H1 (cell line): ENCODE data around the gene GEMIN2. TPM values are rescaled to one million over a fixed set of nuclear protein-coding genes. Genes with fewer than 3 reads are reported as not detected.

Source experiments
- CTBP2 ChIP-seq: IDR thresholded peaks from 2 replicates; pipeline ENCODE4 v1.7.0; 2011; ENCODE audit warnings: borderline replicate concordance, mild to moderate bottlenecking, moderate library complexity, mixed read lengths, low read length; ENCODE audit not compliant: insufficient read depth, insufficient read length
- EP300 ChIP-seq, 2 experiments: IDR thresholded peaks; 1 replicate in 1 of 2; 2 replicates in 1 of 2; pipeline ENCODE4 v1.6.1; 2011 to 2012; ENCODE audit warnings: low read depth in 2 of 2, low read length in 2 of 2, mild to moderate bottlenecking in 2 of 2, borderline replicate concordance in 1 of 2, inconsistent platforms in 1 of 2, moderate library complexity in 1 of 2
- KDM1A ChIP-seq: fragments of 200-600, 300-600 bp; sonication (generic); IDR thresholded peaks from 2 replicates; pipeline ENCODE4 v1.7.1; 2016; ENCODE audit warnings: mild to moderate bottlenecking, low read length, borderline replicate concordance
- POLR2AphosphoS5 ChIP-seq: IDR thresholded peaks from 2 replicates; pipeline ENCODE4 v1.6.1; 2011; ENCODE audit warnings: low read depth, low read length
- SIN3A ChIP-seq, 2 experiments: IDR thresholded peaks in 1 of 2; conservative IDR thresholded peaks in 1 of 2; 2 replicates each; pipeline ENCODE4 v1.6.1; 2011 to 2012; ENCODE audit warnings: low read length in 2 of 2, improper control_type of control experiment in 1 of 2, low read depth in 1 of 2, mild to moderate bottlenecking in 1 of 2
- SP4 ChIP-seq: IDR thresholded peaks from 2 replicates; pipeline ENCODE4 v1.6.1; 2012; ENCODE audit warnings: low read length, inconsistent platforms
- polyA plus RNA-seq, 7 experiments: library from polyadenylated mRNA; depleted of rRNA in 3 of 7; stranded (reverse) in 5 of 7; unstranded in 2 of 7; fragments of >200 nt in 5 of 7; fragments of 200-250 nt in 2 of 7; gene quantifications; 1 replicate in 5 of 7; 2 replicates in 1 of 7; 4 replicates in 1 of 7; pipeline versions ENCODE4 v1.2.1 to v1.2.3, GENCODE V29; 2011 to 2013; ENCODE audit warnings: missing spikeins in 2 of 7, mixed read lengths in 2 of 7
- total RNA-seq: library from RNA; stranded (reverse); fragmentation: NEBNext Ultra II Directional; extraction: Animal tissue kit (Norgen Biotek cat#: 25700); gene quantifications from 2 replicates; pipeline ENCODE4 v1.2.1, GENCODE V29; 2021
- TF ChIP-seq, protein P1 (sequence below): fragments of 300-600 bp; sonication (generic); IDR thresholded peaks from 2 replicates; pipeline ENCODE4 v1.7.1; 2012; ENCODE audit warnings: low read length, moderate library complexity, mild to moderate bottlenecking, inconsistent platforms; ENCODE audit not compliant: insufficient replicate concordance
- TF ChIP-seq, protein P2 (sequence below): IDR thresholded peaks from 2 replicates; pipeline ENCODE4 v1.6.1; 2011; ENCODE audit warnings: low read depth, mild to moderate bottlenecking, low read length; ENCODE audit not compliant: insufficient read depth
- TF ChIP-seq, protein P3 (sequence below): IDR thresholded peaks from 2 replicates; pipeline ENCODE4 v1.6.1; 2011; ENCODE audit warnings: low read length, improper control_type of control experiment

Gene GEMIN2
- total and polyA plus RNA-seq, 2 of the 8 experiments (the other 6 are each of a cell fraction or from before 2014, with no cell fraction given), result 29.1 to 30.8 TPM

DNA sequence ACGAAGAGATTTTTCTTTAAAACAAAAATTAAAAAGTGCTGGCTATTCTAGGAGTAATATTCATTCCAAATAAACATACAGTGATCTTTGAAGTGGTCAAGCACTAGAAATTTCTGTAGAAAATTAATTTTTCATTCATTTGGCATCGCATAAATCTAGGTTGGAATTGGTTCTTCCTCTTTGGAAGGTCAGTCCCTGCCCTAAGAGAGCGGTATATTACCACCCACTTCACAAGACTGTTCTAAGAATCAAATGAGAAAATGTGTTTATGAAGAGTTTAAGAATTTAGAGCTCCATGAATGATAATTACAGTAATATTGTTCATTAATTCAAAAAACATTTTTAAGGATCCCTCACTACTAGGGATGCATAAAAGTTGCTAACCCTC, 444 bp upstream of the GEMIN2 start (continued):
- TF ChIP-seq KDM1A (no peak), SP4 (no peak), EP300 (IDR thresholded peaks at IDR 0.05; ENCODE audit: borderline replicate concordance in 1 of 2, low read depth in 2 of 2, low read length in 2 of 2) (no peak), CTBP2 (no peak), SIN3A (conservative IDR thresholded peaks at IDR 0.05 in 1 of 2, IDR thresholded peaks at IDR 0.05 in 1 of 2; ENCODE audit: low read depth in 1 of 2, low read length in 2 of 2) (no peak), POLR2AphosphoS5 (no peak)
- TF ChIP-seq, protein P1, sequence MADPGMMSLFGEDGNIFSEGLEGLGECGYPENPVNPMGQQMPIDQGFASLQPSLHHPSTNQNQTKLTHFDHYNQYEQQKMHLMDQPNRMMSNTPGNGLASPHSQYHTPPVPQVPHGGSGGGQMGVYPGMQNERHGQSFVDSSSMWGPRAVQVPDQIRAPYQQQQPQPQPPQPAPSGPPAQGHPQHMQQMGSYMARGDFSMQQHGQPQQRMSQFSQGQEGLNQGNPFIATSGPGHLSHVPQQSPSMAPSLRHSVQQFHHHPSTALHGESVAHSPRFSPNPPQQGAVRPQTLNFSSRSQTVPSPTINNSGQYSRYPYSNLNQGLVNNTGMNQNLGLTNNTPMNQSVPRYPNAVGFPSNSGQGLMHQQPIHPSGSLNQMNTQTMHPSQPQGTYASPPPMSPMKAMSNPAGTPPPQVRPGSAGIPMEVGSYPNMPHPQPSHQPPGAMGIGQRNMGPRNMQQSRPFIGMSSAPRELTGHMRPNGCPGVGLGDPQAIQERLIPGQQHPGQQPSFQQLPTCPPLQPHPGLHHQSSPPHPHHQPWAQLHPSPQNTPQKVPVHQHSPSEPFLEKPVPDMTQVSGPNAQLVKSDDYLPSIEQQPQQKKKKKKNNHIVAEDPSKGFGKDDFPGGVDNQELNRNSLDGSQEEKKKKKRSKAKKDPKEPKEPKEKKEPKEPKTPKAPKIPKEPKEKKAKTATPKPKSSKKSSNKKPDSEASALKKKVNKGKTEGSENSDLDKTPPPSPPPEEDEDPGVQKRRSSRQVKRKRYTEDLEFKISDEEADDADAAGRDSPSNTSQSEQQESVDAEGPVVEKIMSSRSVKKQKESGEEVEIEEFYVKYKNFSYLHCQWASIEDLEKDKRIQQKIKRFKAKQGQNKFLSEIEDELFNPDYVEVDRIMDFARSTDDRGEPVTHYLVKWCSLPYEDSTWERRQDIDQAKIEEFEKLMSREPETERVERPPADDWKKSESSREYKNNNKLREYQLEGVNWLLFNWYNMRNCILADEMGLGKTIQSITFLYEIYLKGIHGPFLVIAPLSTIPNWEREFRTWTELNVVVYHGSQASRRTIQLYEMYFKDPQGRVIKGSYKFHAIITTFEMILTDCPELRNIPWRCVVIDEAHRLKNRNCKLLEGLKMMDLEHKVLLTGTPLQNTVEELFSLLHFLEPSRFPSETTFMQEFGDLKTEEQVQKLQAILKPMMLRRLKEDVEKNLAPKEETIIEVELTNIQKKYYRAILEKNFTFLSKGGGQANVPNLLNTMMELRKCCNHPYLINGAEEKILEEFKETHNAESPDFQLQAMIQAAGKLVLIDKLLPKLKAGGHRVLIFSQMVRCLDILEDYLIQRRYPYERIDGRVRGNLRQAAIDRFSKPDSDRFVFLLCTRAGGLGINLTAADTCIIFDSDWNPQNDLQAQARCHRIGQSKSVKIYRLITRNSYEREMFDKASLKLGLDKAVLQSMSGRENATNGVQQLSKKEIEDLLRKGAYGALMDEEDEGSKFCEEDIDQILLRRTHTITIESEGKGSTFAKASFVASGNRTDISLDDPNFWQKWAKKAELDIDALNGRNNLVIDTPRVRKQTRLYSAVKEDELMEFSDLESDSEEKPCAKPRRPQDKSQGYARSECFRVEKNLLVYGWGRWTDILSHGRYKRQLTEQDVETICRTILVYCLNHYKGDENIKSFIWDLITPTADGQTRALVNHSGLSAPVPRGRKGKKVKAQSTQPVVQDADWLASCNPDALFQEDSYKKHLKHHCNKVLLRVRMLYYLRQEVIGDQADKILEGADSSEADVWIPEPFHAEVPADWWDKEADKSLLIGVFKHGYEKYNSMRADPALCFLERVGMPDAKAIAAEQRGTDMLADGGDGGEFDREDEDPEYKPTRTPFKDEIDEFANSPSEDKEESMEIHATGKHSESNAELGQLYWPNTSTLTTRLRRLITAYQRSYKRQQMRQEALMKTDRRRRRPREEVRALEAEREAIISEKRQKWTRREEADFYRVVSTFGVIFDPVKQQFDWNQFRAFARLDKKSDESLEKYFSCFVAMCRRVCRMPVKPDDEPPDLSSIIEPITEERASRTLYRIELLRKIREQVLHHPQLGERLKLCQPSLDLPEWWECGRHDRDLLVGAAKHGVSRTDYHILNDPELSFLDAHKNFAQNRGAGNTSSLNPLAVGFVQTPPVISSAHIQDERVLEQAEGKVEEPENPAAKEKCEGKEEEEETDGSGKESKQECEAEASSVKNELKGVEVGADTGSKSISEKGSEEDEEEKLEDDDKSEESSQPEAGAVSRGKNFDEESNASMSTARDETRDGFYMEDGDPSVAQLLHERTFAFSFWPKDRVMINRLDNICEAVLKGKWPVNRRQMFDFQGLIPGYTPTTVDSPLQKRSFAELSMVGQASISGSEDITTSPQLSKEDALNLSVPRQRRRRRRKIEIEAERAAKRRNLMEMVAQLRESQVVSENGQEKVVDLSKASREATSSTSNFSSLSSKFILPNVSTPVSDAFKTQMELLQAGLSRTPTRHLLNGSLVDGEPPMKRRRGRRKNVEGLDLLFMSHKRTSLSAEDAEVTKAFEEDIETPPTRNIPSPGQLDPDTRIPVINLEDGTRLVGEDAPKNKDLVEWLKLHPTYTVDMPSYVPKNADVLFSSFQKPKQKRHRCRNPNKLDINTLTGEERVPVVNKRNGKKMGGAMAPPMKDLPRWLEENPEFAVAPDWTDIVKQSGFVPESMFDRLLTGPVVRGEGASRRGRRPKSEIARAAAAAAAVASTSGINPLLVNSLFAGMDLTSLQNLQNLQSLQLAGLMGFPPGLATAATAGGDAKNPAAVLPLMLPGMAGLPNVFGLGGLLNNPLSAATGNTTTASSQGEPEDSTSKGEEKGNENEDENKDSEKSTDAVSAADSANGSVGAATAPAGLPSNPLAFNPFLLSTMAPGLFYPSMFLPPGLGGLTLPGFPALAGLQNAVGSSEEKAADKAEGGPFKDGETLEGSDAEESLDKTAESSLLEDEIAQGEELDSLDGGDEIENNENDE, result no peak
- TF ChIP-seq, protein P2, sequence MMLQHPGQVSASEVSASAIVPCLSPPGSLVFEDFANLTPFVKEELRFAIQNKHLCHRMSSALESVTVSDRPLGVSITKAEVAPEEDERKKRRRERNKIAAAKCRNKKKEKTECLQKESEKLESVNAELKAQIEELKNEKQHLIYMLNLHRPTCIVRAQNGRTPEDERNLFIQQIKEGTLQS, result no peak
- TF ChIP-seq, protein P3, sequence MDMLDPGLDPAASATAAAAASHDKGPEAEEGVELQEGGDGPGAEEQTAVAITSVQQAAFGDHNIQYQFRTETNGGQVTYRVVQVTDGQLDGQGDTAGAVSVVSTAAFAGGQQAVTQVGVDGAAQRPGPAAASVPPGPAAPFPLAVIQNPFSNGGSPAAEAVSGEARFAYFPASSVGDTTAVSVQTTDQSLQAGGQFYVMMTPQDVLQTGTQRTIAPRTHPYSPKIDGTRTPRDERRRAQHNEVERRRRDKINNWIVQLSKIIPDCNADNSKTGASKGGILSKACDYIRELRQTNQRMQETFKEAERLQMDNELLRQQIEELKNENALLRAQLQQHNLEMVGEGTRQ, result no peak
